Small intestine (tissue), 7 donors: ENCODE results near the gene PRKAR1B. TPM values are rescaled to one million over a fixed set of nuclear protein-coding genes. Genes with fewer than 3 reads are reported as not detected.

Experiments used
- DNase-seq, 2 donors: peaks; one replicate each; pipeline versions ENCODE4 v3.0.0 to v3.0.0-alpha.2; 2013
- FAIRE-seq: peaks from 2 replicates; lab custom pipeline; 2012; peaks lifted over from hg19 to GRCh38; lab: Jason Lieb, UNC
- H3K27ac ChIP-seq, 3 donors: one replicate each; pipeline ENCODE4 v1.5.1; 2013; ENCODE audit warnings: low read length in 2 of 3, mild to moderate bottlenecking in 2 of 3, control low read depth in 1 of 3, inconsistent platforms in 1 of 3, low read depth in 1 of 3, moderate library complexity in 1 of 3
- H3K27me3 ChIP-seq, 3 donors: one replicate each; pipeline ENCODE4 v1.6.1; 2013; ENCODE audit warnings: low read length in 3 of 3, inconsistent platforms in 1 of 3; ENCODE audit not compliant: control insufficient read depth in 3 of 3, insufficient read depth in 3 of 3
- H3K36me3 ChIP-seq, 3 donors: one replicate each; pipeline ENCODE4 v1.6.1; 2013; ENCODE audit warnings: low read length in 3 of 3, inconsistent platforms in 1 of 3, low read depth in 1 of 3, mild to moderate bottlenecking in 1 of 3, moderate library complexity in 1 of 3; ENCODE audit not compliant: control insufficient read depth in 3 of 3, insufficient read depth in 2 of 3
- H3K4me1 ChIP-seq, 3 donors: one replicate each; pipeline ENCODE4 v1.6.1; 2013; ENCODE audit warnings: low read length in 2 of 3, inconsistent platforms in 1 of 3, low read depth in 1 of 3, mild to moderate bottlenecking in 1 of 3, moderate library complexity in 1 of 3; ENCODE audit not compliant: control insufficient read depth in 3 of 3, insufficient read depth in 2 of 3
- H3K4me3 ChIP-seq, 3 donors: one replicate each; pipeline ENCODE4 v1.5.1; 2013; ENCODE audit warnings: low read length in 3 of 3, control low read depth in 1 of 3, inconsistent platforms in 1 of 3, low read depth in 1 of 3, mild to moderate bottlenecking in 1 of 3, moderate library complexity in 1 of 3
- H3K9me3 ChIP-seq, 2 donors: one replicate each; pipeline ENCODE4 v1.6.1; 2013; ENCODE audit warnings: low read depth in 1 of 2, low read length in 1 of 2; ENCODE audit not compliant: control insufficient read depth in 2 of 2, insufficient read depth in 1 of 2
- WGBS, 3 donors: extraction: QIAGEN DNeasy Blood & Tissue Kit; methylation state at CpG; one replicate each; pipeline ENCODE4 v1.1.7; 2013; 5-methylcytosine and 5-hydroxymethylcytosine counted together
- polyA plus RNA-seq, 4 donors: library from polyadenylated mRNA; stranded (reverse) in 3 of 4; unstranded in 1 of 4; fragments of 200-250 nt in 3 of 4; fragments of 120-200 nt in 1 of 4; gene quantifications; one replicate each; pipeline versions ENCODE4 v1.2.1 to v1.2.3, GENCODE V29; 2013
- donor health status: healthy with polysubstance abuse.
- donor health status: control.
- donor health status: control.
- donor health status: Bipolar disorder and iron deficiency.
- donor health status: healthy.

PRKAR1B gene
- polyA plus RNA-seq, 4 donors, result 9.5 to 32.3 (median 18.6) TPM

- no peak for FAIRE-seq
- H3K27me3 ChIP-seq, result no peaks in the 10 kb centered on the region
- no peak overlapping the region for H3K4me3 ChIP-seq
- DNase-seq, result no peak
- no peaks in the 10 kb centered on the region for H3K4me1 ChIP-seq
- peaks cover 0 to 76% (median 0%) of the 10 kb centered on the region in 3 donors for H3K36me3 ChIP-seq
- WGBS, 3 donors, result 88 to 94% (median 90%) methylated on average over 10 of the region's 10 CpGs
- no peak overlapping the region for H3K27ac ChIP-seq
- peaks cover 0 to 5% of the 10 kb centered on the region in 2 donors for H3K9me3 ChIP-seq
Observed at GRCh38 chr7:671415-672042, 55.6 kb downstream of the PRKAR1B start.

- 91 to 95% (median 94%) methylated on average over 51 to 54 of the region's 54 CpGs for WGBS, 3 donors
- Histone ChIP-seq H3K4me1 (peaks cover 0 to 1% (median 0%) of the 10 kb centered on the region in 3 donors), H3K27ac (no peak overlapping the region), H3K4me3 (no peak overlapping the region), H3K9me3 (peaks cover 0 to 5% of the 10 kb centered on the region in 2 donors), H3K27me3 (no peaks in the 10 kb centered on the region), H3K36me3 (peaks cover 0 to 76% (median 0%) of the 10 kb centered on the region in 3 donors)
- FAIRE-seq (no peak), DNase-seq (no peak)
Observed at GRCh38 chr7:670501-671390, 56.3 kb downstream of the PRKAR1B start.

- DNase-seq (no peak), FAIRE-seq (no peak)
- H3K9me3 ChIP-seq, result peaks cover 0 to 5% of the 10 kb centered on the region in 2 donors
- no peak overlapping the region for H3K4me3 ChIP-seq
- H3K36me3 ChIP-seq, result peaks cover 0 to 78% (median 0%) of the 10 kb centered on the region in 3 donors
- 78 to 99% (median 94%) methylated on average over 4 of the region's 4 CpGs for WGBS, 3 donors
- H3K27me3 ChIP-seq, result no peaks in the 10 kb centered on the region
- peak overlapping the region in 2 of 3 donors; percentile 52 to 54 for H3K27ac ChIP-seq
- peaks cover 0 to 10% (median 0%) of the 10 kb centered on the region in 3 donors for H3K4me1 ChIP-seq
Observed at GRCh38 chr7:668958-669357, 58.1 kb downstream of the PRKAR1B start.

GRCh38 chr7:668139-668931, 58.7 kb downstream of the PRKAR1B start:
- DNase-seq, result peak in 1 of 2 donors; percentile 24
- Histone ChIP-seq H3K4me1 (peaks cover 0 to 10% (median 0%) of the 10 kb centered on the region in 3 donors), H3K36me3 (peaks cover 0 to 78% (median 0%) of the 10 kb centered on the region in 3 donors), H3K9me3 (peaks cover 0 to 5% of the 10 kb centered on the region in 2 donors), H3K4me3 (no peak overlapping the region), H3K27me3 (no peaks in the 10 kb centered on the region), H3K27ac (peak overlapping the region in 2 of 3 donors; percentile 52 to 54)
- FAIRE-seq, result no peak
- 41 to 80% (median 80%) methylated on average over 16 of the region's 16 CpGs for WGBS, 3 donors

- no peak for DNase-seq
- Histone ChIP-seq H3K9me3 (peaks cover 0 to 5% of the 10 kb centered on the region in 2 donors), H3K4me1 (peaks cover 0 to 10% (median 0%) of the 10 kb centered on the region in 3 donors), H3K4me3 (no peak overlapping the region), H3K27me3 (no peaks in the 10 kb centered on the region), H3K27ac (no peak overlapping the region), H3K36me3 (peaks cover 0 to 70% (median 0%) of the 10 kb centered on the region in 3 donors)
- FAIRE-seq, result no peak
- 95 to 98% (median 96%) methylated on average over 7 of the region's 7 CpGs for WGBS, 3 donors
Observed at GRCh38 chr7:666454-667292, 60.4 kb downstream of the PRKAR1B start.

GRCh38 chr7:665736-666453, 61.2 kb downstream of the PRKAR1B start:
- H3K36me3 ChIP-seq, result peaks cover 0 to 62% (median 0%) of the 10 kb centered on the region in 3 donors
- no peaks in the 10 kb centered on the region for H3K27me3 ChIP-seq
- H3K4me1 ChIP-seq, result peaks cover 0 to 10% (median 0%) of the 10 kb centered on the region in 3 donors
- H3K9me3 ChIP-seq, result peaks cover 0 to 5% of the 10 kb centered on the region in 2 donors
- WGBS, 3 donors, result 76 to 91% (median 89%) methylated on average over 35 of the region's 35 CpGs
- H3K27ac ChIP-seq, result peak overlapping the region in 2 of 3 donors; percentile 7 to 36
- DNase-seq (no peak), FAIRE-seq (no peak)
- no peak overlapping the region for H3K4me3 ChIP-seq
